LNCaP clone FGC (cell line): ENCODE measurements around the gene DISP2.

Experiments used
- DNase-seq: peaks from one replicate; pipeline ENCODE4 v3.0.0-alpha.2; 2011; ENCODE audit warnings: low read depth
- H3K4me3 ChIP-seq: 2 replicates; pipeline ENCODE4 v1.5.1; 2011; ENCODE audit warnings: mild to moderate bottlenecking, low read depth, low read length, control low read depth
- TF ChIP-seq, protein P1 (sequence below): IDR thresholded peaks from 2 replicates; pipeline ENCODE4 v1.5.1; 2012; ENCODE audit warnings: mild to moderate bottlenecking; ENCODE audit not compliant: control insufficient read depth, insufficient read depth; ENCODE audit errors: extremely low read depth

DISP2 gene

DNA sequence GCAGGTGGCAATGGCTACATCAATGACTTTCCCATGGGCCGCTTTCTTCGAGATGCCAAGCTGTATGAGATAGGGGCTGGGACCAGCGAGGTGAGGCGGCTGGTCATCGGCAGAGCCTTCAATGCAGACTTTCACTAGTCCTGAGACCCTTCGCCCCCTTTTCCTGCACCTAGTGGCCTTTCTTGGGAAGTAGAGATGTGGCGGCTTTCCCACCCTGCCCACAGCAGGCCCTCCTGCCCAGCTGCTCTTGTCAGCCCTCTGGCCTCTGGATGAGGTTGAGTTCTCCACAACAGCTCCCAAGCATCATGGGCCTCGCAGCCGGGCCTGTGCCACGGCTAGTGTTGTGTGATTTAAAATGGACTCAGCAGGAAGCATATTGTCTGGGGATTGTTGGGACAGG, 60.1 kb downstream of the DISP2 start:
- DNase-seq, result no peak
- TF ChIP-seq, protein P1, sequence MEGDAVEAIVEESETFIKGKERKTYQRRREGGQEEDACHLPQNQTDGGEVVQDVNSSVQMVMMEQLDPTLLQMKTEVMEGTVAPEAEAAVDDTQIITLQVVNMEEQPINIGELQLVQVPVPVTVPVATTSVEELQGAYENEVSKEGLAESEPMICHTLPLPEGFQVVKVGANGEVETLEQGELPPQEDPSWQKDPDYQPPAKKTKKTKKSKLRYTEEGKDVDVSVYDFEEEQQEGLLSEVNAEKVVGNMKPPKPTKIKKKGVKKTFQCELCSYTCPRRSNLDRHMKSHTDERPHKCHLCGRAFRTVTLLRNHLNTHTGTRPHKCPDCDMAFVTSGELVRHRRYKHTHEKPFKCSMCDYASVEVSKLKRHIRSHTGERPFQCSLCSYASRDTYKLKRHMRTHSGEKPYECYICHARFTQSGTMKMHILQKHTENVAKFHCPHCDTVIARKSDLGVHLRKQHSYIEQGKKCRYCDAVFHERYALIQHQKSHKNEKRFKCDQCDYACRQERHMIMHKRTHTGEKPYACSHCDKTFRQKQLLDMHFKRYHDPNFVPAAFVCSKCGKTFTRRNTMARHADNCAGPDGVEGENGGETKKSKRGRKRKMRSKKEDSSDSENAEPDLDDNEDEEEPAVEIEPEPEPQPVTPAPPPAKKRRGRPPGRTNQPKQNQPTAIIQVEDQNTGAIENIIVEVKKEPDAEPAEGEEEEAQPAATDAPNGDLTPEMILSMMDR, result no peak
- no peak overlapping the region for H3K4me3 ChIP-seq

DNA sequence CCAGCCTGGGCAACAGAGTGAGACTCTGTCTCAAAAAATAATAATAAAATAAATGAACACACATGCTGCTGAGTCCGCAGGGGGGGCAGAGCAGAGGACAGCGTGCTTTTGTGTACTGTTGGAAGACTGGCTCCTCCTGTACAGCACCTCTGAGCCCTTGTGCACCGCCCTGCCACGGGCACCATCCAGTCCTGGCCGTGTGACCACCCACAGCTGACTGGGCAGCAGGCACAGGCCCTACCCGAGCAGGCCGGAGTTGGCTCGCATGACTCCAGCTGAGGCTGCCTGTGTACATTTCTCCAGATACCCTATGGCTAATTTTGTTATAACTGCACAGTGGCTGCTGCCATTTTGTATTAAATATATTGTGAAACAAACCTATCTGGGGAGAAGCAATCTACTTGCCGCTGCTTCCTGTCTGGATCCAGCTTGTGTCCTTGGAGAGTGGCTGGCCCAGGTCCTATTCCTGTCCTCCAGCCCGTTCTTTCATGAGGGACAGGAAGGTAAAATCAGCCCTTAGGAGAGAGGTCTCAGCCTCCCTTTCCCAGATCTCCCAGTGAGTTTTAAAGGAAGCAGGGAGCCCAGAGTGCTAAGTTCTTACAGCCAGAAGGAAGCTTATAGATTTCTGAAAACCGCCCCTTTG, 62.2 kb downstream of the DISP2 start:
- TF ChIP-seq, protein P1, result no peak
- no peak for DNase-seq

DNA sequence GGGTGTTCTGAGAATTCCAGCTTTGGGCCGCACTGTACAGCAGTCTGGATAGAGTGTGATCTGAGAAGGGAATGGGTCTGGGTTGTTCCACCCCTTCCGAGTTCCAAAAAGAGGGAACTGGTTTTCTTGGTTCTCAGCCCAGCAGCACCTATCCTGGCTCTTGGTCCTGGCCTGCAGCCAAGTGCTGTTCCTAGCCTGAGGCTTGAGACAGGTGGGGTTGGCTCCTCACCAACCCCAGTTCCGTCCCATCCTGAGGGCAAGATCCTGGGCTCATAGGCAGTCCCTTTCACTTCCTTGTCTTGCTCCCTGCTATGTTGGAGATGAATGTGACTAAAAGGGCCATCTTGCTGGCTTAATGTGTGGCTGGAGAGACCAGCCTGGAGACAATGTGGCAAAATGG, 62.8 kb downstream of the DISP2 start:
- no peak overlapping the region for H3K4me3 ChIP-seq
- peak; percentile 96 for DNase-seq
- TF ChIP-seq, protein P1, result no peak

More for the DNA sequence above, 62.2 kb downstream of the DISP2 start:
- H3K4me3 ChIP-seq, result no peak overlapping the region

DNA sequence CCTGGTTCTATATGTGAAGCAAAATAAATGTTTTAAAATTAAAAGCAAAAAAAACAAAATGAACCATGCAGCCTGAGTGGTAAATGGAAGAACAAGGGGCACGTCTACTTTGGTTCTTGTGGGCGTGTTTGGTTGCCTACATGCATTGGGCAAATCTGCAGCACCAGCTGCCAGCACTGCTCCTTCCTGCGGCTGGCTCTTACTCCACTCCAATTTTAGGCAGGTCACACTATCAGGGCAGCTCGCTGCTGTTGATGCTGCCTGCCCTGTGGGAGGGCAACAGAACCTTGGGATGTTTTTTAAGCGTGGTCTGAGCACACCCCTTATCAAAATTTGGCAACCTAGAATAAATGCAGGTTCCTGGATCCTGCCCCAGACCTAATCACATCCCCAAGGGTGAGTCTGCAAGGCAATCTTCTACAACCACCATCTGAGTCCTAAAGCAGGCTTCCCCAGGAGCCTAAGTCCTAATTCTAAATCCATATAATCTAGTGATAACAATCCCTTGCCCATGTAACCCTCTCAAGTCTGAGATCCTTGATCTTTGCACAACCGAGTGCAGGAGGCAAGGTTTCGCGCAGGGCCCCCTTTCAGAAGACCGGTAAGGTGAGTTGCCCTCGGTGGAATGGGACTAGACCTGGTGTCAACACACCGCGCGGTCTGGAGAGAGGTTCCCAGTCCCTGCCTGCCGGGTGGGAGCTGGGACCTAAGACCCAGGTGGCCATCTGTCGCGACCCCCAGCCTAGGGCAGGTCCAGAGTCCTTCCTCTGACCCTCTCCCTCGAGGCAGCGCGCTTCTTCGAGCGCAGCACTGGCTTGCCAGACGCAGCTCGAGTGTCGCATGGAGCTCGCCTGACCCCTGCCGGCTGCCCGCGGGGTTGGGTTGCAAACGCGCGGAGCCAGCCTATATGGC, 63.5 kb downstream of the DISP2 start:
- TF ChIP-seq, protein P1, result peak; percentile 98
- no peak for DNase-seq
- no peak overlapping the region for H3K4me3 ChIP-seq

DNA sequence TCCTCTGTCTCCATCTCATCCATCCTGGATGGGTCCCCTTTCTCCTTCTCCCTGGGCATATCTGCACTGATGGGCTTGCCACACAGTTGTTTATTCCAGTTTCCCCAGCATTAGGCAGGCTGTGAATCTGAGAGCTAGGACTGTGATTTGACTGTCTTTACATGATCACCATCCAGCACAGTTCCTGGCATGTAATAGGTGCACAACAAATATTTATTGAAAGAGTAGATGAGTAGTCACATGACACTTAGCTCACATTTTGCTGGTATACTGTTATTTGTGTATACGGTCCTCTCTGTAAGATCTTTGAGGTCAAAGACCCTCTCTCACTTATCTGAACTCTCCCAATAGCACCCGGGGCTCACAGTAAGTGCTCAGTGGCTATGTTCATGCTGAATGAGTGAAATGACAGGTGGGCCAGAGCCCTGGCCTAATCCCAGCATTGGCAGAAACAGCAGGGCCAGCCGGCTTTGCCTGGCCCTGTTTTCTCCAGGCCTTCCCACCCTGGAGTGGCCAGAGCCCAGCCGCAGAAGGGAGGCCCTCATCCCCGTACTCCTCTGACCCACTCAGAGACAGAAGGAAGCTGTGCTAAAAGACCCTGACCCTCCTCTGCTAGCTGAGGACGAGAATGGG, 66.6 kb downstream of the DISP2 start:
- TF ChIP-seq, protein P1, result no peak
- DNase-seq, result no peak
- no peak overlapping the region for H3K4me3 ChIP-seq

DNA sequence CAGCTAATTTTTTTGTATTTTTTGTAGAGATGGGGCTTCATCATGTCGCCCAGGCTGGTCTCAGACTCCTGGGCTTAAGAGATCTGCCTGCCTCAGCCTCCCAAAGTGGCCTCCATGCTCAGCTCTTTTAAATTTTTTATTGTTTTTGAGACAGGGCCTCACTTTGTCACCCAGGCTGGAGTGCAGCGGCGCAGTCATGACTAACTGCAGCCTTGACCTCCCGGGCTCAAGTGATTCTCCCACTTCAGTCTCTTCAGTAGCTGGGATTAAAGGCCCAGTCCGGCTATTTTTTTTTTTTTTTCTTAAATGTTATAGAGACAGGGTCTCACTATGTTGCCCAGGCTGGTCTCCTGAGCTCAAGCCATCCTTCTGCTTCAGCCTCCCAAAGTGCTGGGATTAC, 67.7 kb downstream of the DISP2 start:
- H3K4me3 ChIP-seq, result no peak overlapping the region
- TF ChIP-seq, protein P1, result no peak
- no peak for DNase-seq
